NCI-H1436 treated with DMSO at 0.1 percent for 48 hours (cell line): ENCODE measurements around the gene PIK3CG.
"Not testable (repeated sequence)": the region's sequence is repeated elsewhere in the genome, so short reads cannot be mapped to it uniquely, and the experiment has no call there.

Experiments
- DNase-seq: peaks from one replicate; lab custom pipeline; 2025; lab: John Stamatoyannopoulos, UW

PIK3CG gene

DNA sequence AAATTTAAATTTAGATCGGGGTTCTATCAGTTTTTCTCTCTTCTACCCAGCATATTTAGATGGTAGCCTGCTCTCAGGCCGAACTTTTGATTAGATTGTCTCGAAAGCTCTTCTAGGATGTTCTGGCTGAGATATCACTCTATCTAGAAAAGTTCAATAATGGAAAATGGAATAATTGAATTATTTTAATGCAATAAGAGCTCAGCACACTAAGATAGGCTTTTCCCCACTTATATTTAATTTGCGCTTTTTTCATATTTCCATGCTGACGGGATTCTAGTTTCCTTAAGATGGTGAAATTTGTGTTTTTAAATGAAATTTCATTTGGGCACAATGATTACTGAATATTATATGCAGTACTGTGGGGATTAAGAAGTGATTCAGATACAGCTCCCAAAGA, 73.7 kb downstream of the PIK3CG start:
- DNase-seq = no peak

DNA sequence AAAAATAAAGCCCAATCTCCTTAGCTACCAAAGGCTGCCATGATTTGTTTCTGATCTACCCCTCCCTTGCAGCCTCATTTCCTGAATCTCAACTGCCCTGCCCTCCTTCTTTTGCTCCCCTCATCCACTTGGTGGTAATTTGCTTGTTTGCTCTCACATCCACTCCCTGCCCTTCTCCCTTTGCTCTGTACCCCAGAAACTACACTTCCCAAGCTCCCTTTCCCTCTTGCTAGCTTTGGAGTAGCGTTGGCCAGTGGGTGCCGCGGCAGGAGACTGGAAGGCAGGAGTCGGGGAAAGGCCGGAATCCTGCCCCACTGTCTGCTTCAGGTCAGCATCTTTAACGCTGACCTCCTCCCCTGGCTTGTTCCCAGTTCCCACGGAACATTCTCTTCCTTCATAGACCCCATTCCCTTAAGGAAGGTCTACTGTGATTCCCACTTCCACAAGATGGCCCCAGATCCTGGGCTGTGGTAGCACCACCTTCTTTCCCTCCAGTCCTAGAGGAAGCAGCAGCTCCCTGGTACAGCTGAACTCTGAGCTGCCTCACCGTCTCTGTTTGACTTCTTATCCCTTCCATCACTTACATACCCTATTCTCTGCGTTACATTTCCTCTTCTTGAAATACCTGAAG, 79.1 kb downstream of the PIK3CG start:
- no peak for DNase-seq

DNA sequence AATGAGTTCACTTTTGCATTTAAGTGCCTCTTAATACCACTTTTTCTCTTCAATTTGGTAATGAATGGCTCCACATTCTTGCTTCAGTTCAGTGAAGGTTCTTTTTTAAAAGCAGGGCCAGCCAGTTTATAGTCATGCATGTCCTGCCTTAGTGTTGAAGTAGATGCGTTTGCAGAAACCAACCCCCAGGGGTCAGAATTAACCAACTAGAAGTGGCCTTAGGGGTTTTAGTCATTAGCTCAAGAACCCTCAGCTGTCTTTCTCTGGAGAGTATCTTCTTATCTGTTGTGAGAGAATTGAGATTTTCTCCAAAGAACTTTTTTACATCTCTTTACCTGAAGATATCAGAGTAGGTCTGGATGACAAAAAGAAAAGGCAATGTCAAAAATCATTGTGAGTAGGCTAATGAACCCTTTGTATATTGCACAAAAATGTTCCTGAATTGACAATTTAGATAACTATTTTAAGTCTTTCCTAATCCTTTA, 82.2 kb downstream of the PIK3CG start:
- DNase-seq = peak; percentile 58

DNA sequence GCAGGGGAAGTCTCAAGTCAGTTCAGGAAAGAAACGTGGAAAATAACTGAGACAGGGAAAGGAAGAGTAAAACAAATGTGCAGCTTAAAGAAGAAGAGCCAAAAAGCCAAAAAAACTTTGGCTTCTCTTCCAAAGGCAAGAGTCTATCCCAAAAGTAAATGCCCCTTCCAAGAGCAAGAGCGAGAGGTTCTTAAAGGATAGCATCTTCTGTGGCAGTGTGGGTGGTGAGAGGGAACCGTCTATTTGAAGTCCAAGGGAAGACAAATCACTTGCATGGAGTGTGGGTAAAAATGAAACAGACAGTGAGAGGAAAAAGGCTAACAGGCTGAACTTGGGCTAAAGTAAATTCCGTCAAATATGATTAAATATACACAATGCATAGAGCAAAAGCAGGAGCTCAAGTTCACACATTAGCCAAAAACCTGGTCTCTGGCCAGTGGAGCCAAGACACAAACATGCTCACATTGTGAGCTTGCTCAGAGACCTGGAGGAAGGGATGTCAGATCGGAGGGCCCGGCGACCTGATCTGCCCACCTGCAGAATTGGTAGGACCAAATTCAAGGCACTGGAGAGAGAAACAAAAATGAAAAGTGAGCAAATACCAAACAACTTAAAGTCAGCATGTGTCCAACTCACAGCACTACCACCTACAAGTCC, 87.0 kb downstream of the PIK3CG start:
- DNase-seq = no peak

DNA sequence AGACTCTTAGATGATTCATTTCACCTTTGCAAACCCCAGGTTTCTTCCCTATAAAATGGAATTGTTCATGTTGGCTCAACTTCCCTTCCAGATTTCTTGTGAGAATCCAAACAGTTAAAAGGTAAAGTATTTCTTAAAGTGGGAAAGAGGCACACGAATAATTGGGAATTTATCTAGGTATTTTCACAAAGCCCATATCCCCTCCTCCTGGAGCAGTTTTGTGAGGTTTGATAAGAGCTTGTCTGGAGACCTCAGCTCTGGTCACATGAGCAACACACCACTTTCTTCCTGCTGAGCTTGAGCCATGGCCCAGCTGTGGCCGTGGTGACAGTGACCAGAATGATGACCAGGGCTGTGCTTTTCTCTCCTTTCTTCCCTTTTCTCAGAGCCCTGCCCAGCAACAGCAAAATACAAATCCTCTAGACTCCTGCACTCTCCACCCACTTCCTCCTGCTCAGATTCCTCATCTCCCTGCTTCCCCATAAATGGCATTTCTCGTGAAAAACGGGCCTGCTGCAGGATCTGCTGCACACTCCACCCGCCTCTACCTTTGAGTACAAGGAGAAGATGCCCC, 87.7 kb downstream of the PIK3CG start:
- DNase-seq = no peak

DNA sequence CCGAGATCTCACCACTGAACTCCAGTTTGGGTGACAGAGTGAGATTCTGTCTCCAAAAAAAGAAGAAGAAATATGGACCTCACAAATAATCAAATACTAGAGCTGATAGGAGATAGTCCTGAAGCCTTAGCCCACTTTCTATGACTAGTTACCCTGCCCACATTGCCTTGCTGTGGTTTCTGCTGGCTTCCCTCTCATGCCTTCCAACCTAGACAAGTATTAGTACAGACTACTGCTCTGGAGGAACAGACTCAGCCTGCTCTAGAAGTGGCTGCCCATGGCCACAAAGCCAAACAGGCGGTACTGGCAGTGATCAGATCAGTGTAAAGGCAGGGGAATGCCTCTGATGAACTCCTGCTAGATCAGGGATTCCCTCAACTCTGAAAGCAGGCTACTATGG, 89.8 kb downstream of the PIK3CG start:
- no peak for DNase-seq

DNA sequence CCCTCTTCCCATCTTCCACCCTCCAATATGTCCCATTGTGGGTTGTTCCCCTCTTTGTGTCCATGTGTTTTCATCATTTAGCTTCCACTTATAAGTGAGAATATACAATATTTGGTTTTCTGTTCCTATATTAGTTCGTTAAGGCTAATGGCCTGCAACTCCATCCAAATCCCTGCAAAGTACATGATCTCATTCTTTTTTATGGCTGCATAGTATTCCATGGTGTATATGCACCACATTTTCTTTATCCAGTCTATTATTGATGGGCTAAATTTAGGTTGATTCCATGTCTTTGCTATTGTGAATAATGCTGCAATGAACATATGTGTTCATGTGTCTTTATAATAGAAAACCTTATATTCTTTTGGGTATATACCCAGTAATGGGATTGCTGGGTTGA, 90.8 kb downstream of the PIK3CG start:
- not testable (repeated sequence) for DNase-seq
